ENCODE data around the gene CDC34.

The CDC34 gene

GRCh38 chr19:543910-544608, 12.5 kb downstream of the CDC34 start, which contains the start of gene GZMM:
TSS of gene GZMM (plus strand) at chr19:544053. CDS start at chr19:544072, 19 bp downstream.
- DNase-seq = peak; percentile 64

- DNase-seq = no peak
Observed at GRCh38 chr19:547117-547516, 15.6 kb downstream of the CDC34 start.

- DNase-seq = no peak
Observed at GRCh38 chr19:547836-548720, 16.5 kb downstream of the CDC34 start.

- DNase-seq = no peak
Observed at GRCh38 chr19:548886-549830, 17.6 kb downstream of the CDC34 start.

- no peak for DNase-seq
Observed at GRCh38 chr19:554817-555216, 23.3 kb downstream of the CDC34 start.

GRCh38 chr19:555474-555808, 23.9 kb downstream of the CDC34 start:
- DNase-seq = no peak

GRCh38 chr19:556611-557382, 25.2 kb downstream of the CDC34 start:
- DNase-seq = no peak

GRCh38 chr19:558770-559439, 27.3 kb downstream of the CDC34 start:
- no peak for DNase-seq

- no peak for DNase-seq
Observed at GRCh38 chr19:560121-560520, 28.6 kb downstream of the CDC34 start.

GRCh38 chr19:566403-566802, 34.8 kb downstream of the CDC34 start:
- no peak for DNase-seq

GRCh38 chr19:566844-567243, 35.3 kb downstream of the CDC34 start:
- no peak for DNase-seq

GRCh38 chr19:567296-567900, 35.8 kb downstream of the CDC34 start:
- no peak for DNase-seq

GRCh38 chr19:570251-570686, 38.7 kb downstream of the CDC34 start:
- no peak for DNase-seq

GRCh38 chr19:570937-571565, 39.5 kb downstream of the CDC34 start:
- DNase-seq = no peak

- no peak for DNase-seq
Observed at GRCh38 chr19:571566-571974, 40.0 kb downstream of the CDC34 start.

- peak; percentile 98 for DNase-seq
Observed at GRCh38 chr19:572140-572742, 40.7 kb downstream of the CDC34 start, which contains the start of gene BSG. TSS of gene BSG (plus strand) at chr19:572596. CDS start at chr19:572635, 39 bp downstream.

GRCh38 chr19:572743-573518, 41.4 kb downstream of the CDC34 start:
- no peak for DNase-seq

- DNase-seq = no peak
Observed at GRCh38 chr19:573519-573825, 41.9 kb downstream of the CDC34 start.

All from activated CD4-positive, alpha-beta T cell treated with anti-CD3 and anti-CD28 coated beads for 1 hour (primary cell).